ENCODE measurements around the gene CAGE1. TPM values are rescaled to one million over a fixed set of nuclear protein-coding genes. Genes with fewer than 3 reads are reported as not detected.

Gene CAGE1
- total RNA-seq, 1 donor from 2014 or later, result not detected

GRCh38 chr6:7390226-7390878 is 810 bp upstream of the CAGE1 start:
- Histone ChIP-seq H3K27me3 (ENCODE audit: control insufficient read depth, insufficient read depth, low read length) (no peaks in the 10 kb centered on the region), H3K36me3 (ENCODE audit: control insufficient read depth, insufficient read depth, low read length) (no peaks in the 10 kb centered on the region), H3K4me3 (ENCODE audit: low read depth, low read length) (peak overlapping the region; percentile 89)
- DNase-seq (ENCODE audit: low read depth), result no peak
- no peak for TF ChIP-seq CTCF (IDR thresholded peaks at IDR 0.05; ENCODE audit: insufficient read depth, low read length, poor library complexity, severe bottlenecking)

- no peak for TF ChIP-seq CTCF (IDR thresholded peaks at IDR 0.05; ENCODE audit: insufficient read depth, low read length, poor library complexity, severe bottlenecking)
- Histone ChIP-seq H3K27me3 (ENCODE audit: control insufficient read depth, insufficient read depth, low read length) (no peaks in the 10 kb centered on the region), H3K36me3 (ENCODE audit: control insufficient read depth, insufficient read depth, low read length) (no peaks in the 10 kb centered on the region), H3K4me3 (ENCODE audit: low read depth, low read length) (peak overlapping the region; percentile 89)
- DNase-seq (ENCODE audit: low read depth), result peak; percentile 39
Measured at GRCh38 chr6:7389162-7389450, 436 bp downstream of the CAGE1 start.

- no peak for TF ChIP-seq CTCF (IDR thresholded peaks at IDR 0.05; ENCODE audit: insufficient read depth, low read length, poor library complexity, severe bottlenecking)
Measured at GRCh38 chr6:7381092-7381491, 8.4 kb downstream of the CAGE1 start.

DNA sequence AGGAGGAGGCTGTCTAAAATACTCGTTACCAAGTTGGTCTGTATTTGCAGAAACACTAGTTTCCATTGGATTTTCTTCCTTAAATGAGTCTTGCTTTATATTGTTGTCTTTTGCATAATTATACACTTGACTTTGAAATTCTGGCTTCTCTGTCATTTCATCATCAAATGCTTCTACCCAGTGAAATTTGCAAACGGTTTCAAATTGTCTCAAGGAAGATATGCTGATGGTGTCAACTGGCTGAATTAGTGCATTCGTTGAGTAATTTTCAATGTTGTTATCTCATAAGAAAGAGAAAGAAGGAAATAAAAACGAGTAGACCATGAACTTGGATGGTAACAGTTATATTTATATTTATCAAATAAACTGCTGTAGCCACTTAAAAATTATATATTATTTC is 10.8 kb downstream of the CAGE1 start:
- no peaks in the 10 kb centered on the region for H3K36me3 ChIP-seq (ENCODE audit: control insufficient read depth, insufficient read depth, low read length)
- no peak for DNase-seq (ENCODE audit: low read depth)
- TF ChIP-seq CTCF (IDR thresholded peaks at IDR 0.05; ENCODE audit: insufficient read depth, low read length, poor library complexity, severe bottlenecking), result no peak
- H3K27me3 ChIP-seq (ENCODE audit: control insufficient read depth, insufficient read depth, low read length), result no peaks in the 10 kb centered on the region
- no peak overlapping the region for H3K4me3 ChIP-seq (ENCODE audit: low read depth, low read length)

More at GRCh38 chr6:7381092-7381491, 8.4 kb downstream of the CAGE1 start:
- no peaks in the 10 kb centered on the region for H3K27me3 ChIP-seq (ENCODE audit: control insufficient read depth, insufficient read depth, low read length)
- no peak for DNase-seq (ENCODE audit: low read depth)
- no peaks in the 10 kb centered on the region for H3K36me3 ChIP-seq (ENCODE audit: control insufficient read depth, insufficient read depth, low read length)
- H3K4me3 ChIP-seq (ENCODE audit: low read depth, low read length), result no peak overlapping the region

DNA sequence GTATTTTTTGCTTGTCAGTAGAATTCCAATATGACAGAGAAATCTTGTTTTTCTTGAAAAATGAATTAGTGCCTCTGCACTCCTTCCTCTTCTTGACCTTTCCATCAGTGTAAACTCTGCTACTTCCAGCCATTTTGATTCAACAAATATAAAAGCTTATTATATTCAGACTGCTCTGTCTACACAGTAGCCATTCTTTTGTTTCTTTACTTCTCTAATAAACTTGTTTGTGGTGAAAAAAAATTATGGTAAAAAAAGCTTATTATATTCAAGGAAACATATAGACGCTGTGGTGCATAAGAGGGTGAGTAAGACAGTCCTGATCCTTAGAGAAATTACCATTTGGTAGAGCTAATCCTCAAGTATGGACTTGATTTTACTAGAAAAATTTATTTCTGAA is 11.6 kb downstream of the CAGE1 start:
- Histone ChIP-seq H3K27me3 (ENCODE audit: control insufficient read depth, insufficient read depth, low read length) (no peaks in the 10 kb centered on the region), H3K36me3 (ENCODE audit: control insufficient read depth, insufficient read depth, low read length) (no peaks in the 10 kb centered on the region), H3K4me3 (ENCODE audit: low read depth, low read length) (no peak overlapping the region)
- DNase-seq (ENCODE audit: low read depth), result no peak
- TF ChIP-seq CTCF (IDR thresholded peaks at IDR 0.05; ENCODE audit: insufficient read depth, low read length, poor library complexity, severe bottlenecking), result no peak

GRCh38 chr6:7373739-7374138 is 15.8 kb downstream of the CAGE1 start:
- TF ChIP-seq CTCF (IDR thresholded peaks at IDR 0.05; ENCODE audit: insufficient read depth, low read length, poor library complexity, severe bottlenecking), result no peak
- no peak for DNase-seq (ENCODE audit: low read depth)

More at GRCh38 chr6:7373739-7374138, 15.8 kb downstream of the CAGE1 start:
- Histone ChIP-seq H3K36me3 (ENCODE audit: control insufficient read depth, insufficient read depth, low read length) (no peaks in the 10 kb centered on the region), H3K4me3 (ENCODE audit: low read depth, low read length) (no peak overlapping the region), H3K27me3 (ENCODE audit: control insufficient read depth, insufficient read depth, low read length) (no peaks in the 10 kb centered on the region)
